ENCODE measurements around the gene SULT1A3. TPM values are rescaled to one million over a fixed set of nuclear protein-coding genes. Genes with fewer than 3 reads are reported as not detected.
"Not testable (repeated sequence)": the region's sequence is repeated elsewhere in the genome, so short reads cannot be mapped to it uniquely, and the experiment has no call there.

The SULT1A3 gene
- 13.0 TPM for polyA plus RNA-seq (2013, experiment 1 of 4)
- 12.4 TPM for polyA plus RNA-seq (2013, experiment 2 of 4)
- 12.7 TPM for polyA plus RNA-seq (2013, experiment 3 of 4)
- 14.1 TPM for polyA plus RNA-seq (2013, experiment 4 of 4)

- not testable (repeated sequence) for H3K4me3 ChIP-seq (ENCODE audit: insufficient read depth, low read depth, low read length); H3K27me3 ChIP-seq (ENCODE audit: control insufficient read depth, insufficient read depth, low read length, poor library complexity, severe bottlenecking); H3K27ac ChIP-seq (ENCODE audit: insufficient read depth, low read depth, low read length, poor library complexity, severe bottlenecking); H3K36me3 ChIP-seq (ENCODE audit: control insufficient read depth, insufficient read depth, low read length); H3K4me1 ChIP-seq (ENCODE audit: control insufficient read depth, insufficient read depth, low read length); H3K9me3 ChIP-seq (ENCODE audit: control insufficient read depth, low read length)
- WGBS, 2 experiments, result no CpG with 5 or more reads among the region's 3 CpGs
Measured at GRCh38 chr16:30199049-30199448, at the start of gene SULT1A3. TSS of gene SULT1A3 (plus strand) at chr16:30199255. CDS start at chr16:30200729, 1,474 bp downstream.

DNA sequence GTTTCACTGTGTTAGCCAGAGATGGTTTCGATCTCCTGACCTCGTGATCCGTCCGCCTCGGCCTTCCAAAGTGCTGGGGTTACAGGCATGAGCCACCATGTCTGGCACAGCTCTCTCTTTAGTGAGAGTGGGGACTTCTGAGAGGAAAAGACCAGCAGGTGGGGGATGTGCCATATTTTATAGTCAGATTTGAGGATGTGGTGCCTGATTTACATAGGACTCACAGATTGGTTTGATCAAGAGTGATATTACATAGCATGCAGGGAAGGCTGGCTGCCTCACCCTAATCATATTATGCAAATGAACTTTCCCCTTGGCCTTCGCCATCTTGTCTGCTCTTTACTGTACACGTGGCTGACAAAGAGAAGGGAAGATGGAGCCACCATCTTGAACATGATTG is 48.0 kb upstream of the SULT1A3 start:
- 86 to 93% methylated on average over 7 of the region's 7 CpGs for WGBS, 2 experiments
- Histone ChIP-seq H3K4me1 (ENCODE audit: control insufficient read depth, insufficient read depth, low read length) (no peaks in the 10 kb centered on the region), H3K27me3 (ENCODE audit: control insufficient read depth, insufficient read depth, low read length, poor library complexity, severe bottlenecking) (no peaks in the 10 kb centered on the region), H3K27ac (ENCODE audit: insufficient read depth, low read depth, low read length, poor library complexity, severe bottlenecking) (no peak overlapping the region), H3K36me3 (ENCODE audit: control insufficient read depth, insufficient read depth, low read length) (no peaks in the 10 kb centered on the region), H3K4me3 (ENCODE audit: insufficient read depth, low read depth, low read length) (no peak overlapping the region), H3K9me3 (ENCODE audit: control insufficient read depth, low read length) (no peaks in the 10 kb centered on the region)

DNA sequence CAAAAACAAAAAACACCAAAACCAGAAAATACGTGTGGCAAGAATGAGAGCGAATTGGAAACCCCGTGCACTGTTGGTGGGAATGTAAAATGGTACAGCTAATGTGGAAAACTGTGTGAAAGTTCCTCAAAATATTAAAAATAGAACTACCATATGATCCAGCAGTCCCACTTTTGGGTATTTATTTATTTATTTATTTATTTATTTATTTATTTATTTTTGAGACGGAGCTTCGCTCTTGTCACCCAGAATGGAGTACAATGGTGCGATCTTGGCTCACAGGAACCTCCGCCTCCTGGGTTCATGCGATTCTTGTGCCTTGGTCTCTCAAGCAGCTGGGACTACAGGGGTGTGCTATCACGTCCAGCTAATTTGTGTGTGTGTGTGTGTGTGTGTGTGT is 46.5 kb upstream of the SULT1A3 start:
- 91 to 97% methylated on average over 8 to 9 of the region's 9 CpGs for WGBS, 2 experiments
- no peaks in the 10 kb centered on the region for H3K9me3 ChIP-seq (ENCODE audit: control insufficient read depth, low read length)
- no peak overlapping the region for H3K27ac ChIP-seq (ENCODE audit: insufficient read depth, low read depth, low read length, poor library complexity, severe bottlenecking)
- no peaks in the 10 kb centered on the region for H3K27me3 ChIP-seq (ENCODE audit: control insufficient read depth, insufficient read depth, low read length, poor library complexity, severe bottlenecking)
- H3K4me3 ChIP-seq (ENCODE audit: insufficient read depth, low read depth, low read length), result no peak overlapping the region
- H3K36me3 ChIP-seq (ENCODE audit: control insufficient read depth, insufficient read depth, low read length), result no peaks in the 10 kb centered on the region
- no peaks in the 10 kb centered on the region for H3K4me1 ChIP-seq (ENCODE audit: control insufficient read depth, insufficient read depth, low read length)

DNA sequence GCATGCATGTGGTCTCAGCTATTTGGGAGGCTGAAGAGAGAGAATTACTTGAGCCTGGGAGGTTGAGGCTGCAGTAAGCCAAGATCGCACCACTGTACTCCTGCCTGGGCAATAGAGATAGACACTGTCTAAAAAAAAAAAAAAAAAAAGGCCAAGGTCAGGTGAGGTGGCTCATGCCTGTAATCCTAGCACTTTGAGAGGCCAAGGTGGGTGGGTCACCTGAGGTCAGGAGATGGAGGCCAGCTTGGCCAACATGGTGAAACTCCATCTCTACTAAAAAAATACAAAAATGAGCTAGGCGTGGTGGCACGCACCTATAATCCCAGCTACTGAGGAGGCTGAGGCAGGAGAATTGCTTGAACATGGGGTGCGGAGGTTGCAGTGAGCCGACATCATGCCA is 43.9 kb upstream of the SULT1A3 start:
- Histone ChIP-seq H3K9me3 (ENCODE audit: control insufficient read depth, low read length) (no peaks in the 10 kb centered on the region), H3K4me1 (ENCODE audit: control insufficient read depth, insufficient read depth, low read length) (no peaks in the 10 kb centered on the region), H3K27ac (ENCODE audit: insufficient read depth, low read depth, low read length, poor library complexity, severe bottlenecking) (no peak overlapping the region), H3K36me3 (ENCODE audit: control insufficient read depth, insufficient read depth, low read length) (no peaks in the 10 kb centered on the region), H3K4me3 (ENCODE audit: insufficient read depth, low read depth, low read length) (no peak overlapping the region), H3K27me3 (ENCODE audit: control insufficient read depth, insufficient read depth, low read length, poor library complexity, severe bottlenecking) (no peaks in the 10 kb centered on the region)
- 94 to 95% methylated on average over 5 of the region's 5 CpGs for WGBS, 2 experiments

GRCh38 chr16:30157214-30157613 is 41.8 kb upstream of the SULT1A3 start:
- Histone ChIP-seq H3K27ac (ENCODE audit: insufficient read depth, low read depth, low read length, poor library complexity, severe bottlenecking) (no peak overlapping the region), H3K27me3 (ENCODE audit: control insufficient read depth, insufficient read depth, low read length, poor library complexity, severe bottlenecking) (no peaks in the 10 kb centered on the region), H3K4me3 (ENCODE audit: insufficient read depth, low read depth, low read length) (no peak overlapping the region), H3K36me3 (ENCODE audit: control insufficient read depth, insufficient read depth, low read length) (no peaks in the 10 kb centered on the region), H3K4me1 (ENCODE audit: control insufficient read depth, insufficient read depth, low read length) (no peaks in the 10 kb centered on the region), H3K9me3 (ENCODE audit: control insufficient read depth, low read length) (no peaks in the 10 kb centered on the region)
- 69 to 86% methylated on average over 1 of the region's 1 CpG for WGBS, 2 experiments

GRCh38 chr16:30163538-30163937 is 35.5 kb upstream of the SULT1A3 start:
- 81 to 83% methylated on average over 3 of the region's 3 CpGs for WGBS, 2 experiments
- Histone ChIP-seq H3K4me1 (ENCODE audit: control insufficient read depth, insufficient read depth, low read length) (no peaks in the 10 kb centered on the region), H3K9me3 (ENCODE audit: control insufficient read depth, low read length) (no peaks in the 10 kb centered on the region), H3K27me3 (ENCODE audit: control insufficient read depth, insufficient read depth, low read length, poor library complexity, severe bottlenecking) (no peaks in the 10 kb centered on the region), H3K4me3 (ENCODE audit: insufficient read depth, low read depth, low read length) (no peak overlapping the region), H3K36me3 (ENCODE audit: control insufficient read depth, insufficient read depth, low read length) (no peaks in the 10 kb centered on the region), H3K27ac (ENCODE audit: insufficient read depth, low read depth, low read length, poor library complexity, severe bottlenecking) (no peak overlapping the region)

DNA sequence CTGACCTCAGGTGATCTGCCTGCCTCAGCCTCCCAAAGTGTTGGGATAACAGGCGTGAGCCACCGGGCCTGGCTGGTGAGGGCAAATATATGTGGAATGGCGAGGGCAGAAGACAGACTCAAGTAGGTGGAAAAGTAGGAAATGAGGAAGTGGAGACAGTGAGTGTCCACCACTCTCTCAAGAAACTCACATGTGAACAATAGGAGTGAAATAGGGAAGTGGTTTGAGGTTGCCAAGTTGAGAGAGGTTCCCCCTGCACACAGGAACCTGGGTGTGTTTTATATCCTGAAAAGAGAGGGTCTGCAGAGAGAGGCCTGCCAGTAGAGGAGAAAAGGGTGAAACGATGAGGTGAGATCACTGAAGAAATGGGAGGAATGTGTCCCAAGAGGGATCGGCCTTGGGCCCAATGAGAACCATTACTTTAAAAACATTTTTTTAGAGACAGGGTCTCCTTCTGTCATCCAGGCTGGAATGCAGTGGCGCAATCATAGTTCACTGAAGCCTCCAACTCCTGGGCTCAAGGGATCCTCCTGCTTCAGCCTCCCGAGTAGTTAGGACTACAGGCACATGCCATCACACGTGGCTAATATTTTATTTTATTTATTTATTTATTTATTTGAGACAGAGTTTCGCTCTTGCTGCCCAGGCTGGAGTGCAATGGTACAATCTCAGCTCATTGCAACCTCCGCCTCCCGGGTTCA is 32.7 kb upstream of the SULT1A3 start:
- Histone ChIP-seq H3K4me3 (ENCODE audit: insufficient read depth, low read depth, low read length) (no peak overlapping the region), H3K9me3 (ENCODE audit: control insufficient read depth, low read length) (no peaks in the 10 kb centered on the region), H3K36me3 (ENCODE audit: control insufficient read depth, insufficient read depth, low read length) (no peaks in the 10 kb centered on the region), H3K27me3 (ENCODE audit: control insufficient read depth, insufficient read depth, low read length, poor library complexity, severe bottlenecking) (no peaks in the 10 kb centered on the region), H3K4me1 (ENCODE audit: control insufficient read depth, insufficient read depth, low read length) (no peaks in the 10 kb centered on the region), H3K27ac (ENCODE audit: insufficient read depth, low read depth, low read length, poor library complexity, severe bottlenecking) (no peak overlapping the region)
- WGBS, 2 experiments, result 89 to 91% methylated on average over 9 to 11 of the region's 11 CpGs

DNA sequence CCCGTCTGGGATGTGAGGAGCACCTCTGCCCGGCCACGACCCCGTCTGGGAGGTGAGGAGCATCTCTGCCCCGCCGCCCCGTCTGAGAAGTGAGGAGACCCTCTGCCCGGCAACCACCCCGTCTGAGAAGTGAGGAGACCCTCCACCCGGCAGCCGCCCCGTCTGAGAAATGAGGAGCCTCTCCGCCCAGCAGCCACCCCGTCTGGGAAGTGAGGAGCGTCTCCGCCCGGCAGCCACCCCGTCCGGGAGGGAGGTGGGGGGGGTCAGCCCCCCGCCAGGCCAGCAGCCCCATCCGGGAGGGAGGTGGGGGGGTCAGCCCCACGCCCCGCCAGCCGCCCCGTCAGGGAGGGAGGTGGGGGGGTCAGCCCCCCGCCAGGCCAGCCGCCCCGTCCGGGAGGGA is 30.3 kb upstream of the SULT1A3 start:
- H3K4me1 ChIP-seq (ENCODE audit: control insufficient read depth, insufficient read depth, low read length); H3K27ac ChIP-seq (ENCODE audit: insufficient read depth, low read depth, low read length, poor library complexity, severe bottlenecking); H3K36me3 ChIP-seq (ENCODE audit: control insufficient read depth, insufficient read depth, low read length); H3K27me3 ChIP-seq (ENCODE audit: control insufficient read depth, insufficient read depth, low read length, poor library complexity, severe bottlenecking); H3K4me3 ChIP-seq (ENCODE audit: insufficient read depth, low read depth, low read length); H3K9me3 ChIP-seq (ENCODE audit: control insufficient read depth, low read length): not testable (repeated sequence)
- 88 to 94% methylated on average over 10 to 16 of the region's 29 CpGs for WGBS, 2 experiments

GRCh38 chr16:30169416-30169815 is 29.6 kb upstream of the SULT1A3 start:
- not testable (repeated sequence) for H3K36me3 ChIP-seq (ENCODE audit: control insufficient read depth, insufficient read depth, low read length); H3K4me1 ChIP-seq (ENCODE audit: control insufficient read depth, insufficient read depth, low read length); H3K27ac ChIP-seq (ENCODE audit: insufficient read depth, low read depth, low read length, poor library complexity, severe bottlenecking); H3K4me3 ChIP-seq (ENCODE audit: insufficient read depth, low read depth, low read length); H3K9me3 ChIP-seq (ENCODE audit: control insufficient read depth, low read length); H3K27me3 ChIP-seq (ENCODE audit: control insufficient read depth, insufficient read depth, low read length, poor library complexity, severe bottlenecking)
- 97 to 99% methylated on average over 21 to 26 of the region's 38 CpGs for WGBS, 2 experiments

GRCh38 chr16:30170145-30170544 is 28.9 kb upstream of the SULT1A3 start:
- H3K4me3 ChIP-seq (ENCODE audit: insufficient read depth, low read depth, low read length); H3K27me3 ChIP-seq (ENCODE audit: control insufficient read depth, insufficient read depth, low read length, poor library complexity, severe bottlenecking); H3K9me3 ChIP-seq (ENCODE audit: control insufficient read depth, low read length); H3K27ac ChIP-seq (ENCODE audit: insufficient read depth, low read depth, low read length, poor library complexity, severe bottlenecking); H3K4me1 ChIP-seq (ENCODE audit: control insufficient read depth, insufficient read depth, low read length); H3K36me3 ChIP-seq (ENCODE audit: control insufficient read depth, insufficient read depth, low read length): not testable (repeated sequence)
- 96% methylated on average over 10 to 12 of the region's 31 CpGs for WGBS, 2 experiments

Measured in ectodermal cell (in vitro differentiated cells).